Glutamatergic neuron (in vitro differentiated cells): ENCODE measurements around the gene WWOX. TPM values are rescaled to one million over a fixed set of nuclear protein-coding genes. Genes with fewer than 3 reads are reported as not detected.

ENCODE experiments used
- DNase-seq: peaks from one replicate; pipeline ENCODE4 v3.0.0; 2022
- H3K27ac Mint-ChIP-seq: one replicate; pipeline ENCODE4 v1.8.0; 2020; ENCODE audit warnings: mild to moderate bottlenecking, mixed read lengths, inconsistent platforms; ENCODE audit not compliant: unreplicated experiment
- H3K27me3 Mint-ChIP-seq: one replicate; pipeline ENCODE4 v1.8.0; 2020; ENCODE audit warnings: mild to moderate bottlenecking, moderate library complexity, mixed read lengths, inconsistent platforms; ENCODE audit not compliant: unreplicated experiment
- H3K36me3 Mint-ChIP-seq: one replicate; pipeline ENCODE4 v1.8.0; 2020; ENCODE audit warnings: mild to moderate bottlenecking, mixed read lengths, inconsistent platforms; ENCODE audit not compliant: unreplicated experiment
- H3K4me1 Mint-ChIP-seq: one replicate; pipeline ENCODE4 v1.8.0; 2020; ENCODE audit warnings: mild to moderate bottlenecking, low read depth, mixed read lengths, inconsistent platforms; ENCODE audit not compliant: unreplicated experiment
- H3K4me3 Mint-ChIP-seq: one replicate; pipeline ENCODE4 v1.8.0; 2020; ENCODE audit warnings: mild to moderate bottlenecking, mixed read lengths, inconsistent platforms; ENCODE audit not compliant: unreplicated experiment
- H3K9me3 Mint-ChIP-seq: one replicate; pipeline ENCODE4 v1.8.0; 2020; ENCODE audit warnings: mild to moderate bottlenecking, moderate library complexity, mixed read lengths, inconsistent platforms; ENCODE audit not compliant: unreplicated experiment
- CTCF ChIP-seq: fragments of 200-600 bp; sonication (generic); IDR thresholded peaks from one replicate; pipeline ENCODE4 v1.5.0; 2021; ENCODE audit not compliant: partially characterized antibody, unreplicated experiment
- total RNA-seq: library from RNA; stranded (reverse); fragmentation: NEBNext Ultra II Directional; extraction: Animal tissue kit (Norgen Biotek cat#: 25700); gene quantifications from one replicate; pipeline ENCODE4 v1.2.1, GENCODE V29; 2021; ENCODE audit not compliant: unreplicated experiment

WWOX gene
- total RNA-seq, 1 donor from 2014 or later, result 10.3 TPM

- Mint-ChIP-seq H3K27me3 (no peaks in the 10 kb centered on the region), H3K4me1 (no peaks in the 10 kb centered on the region), H3K36me3 (no peaks in the 10 kb centered on the region), H3K9me3 (no peaks in the 10 kb centered on the region), H3K4me3 (no peak overlapping the region), H3K27ac (no peak overlapping the region)
- TF ChIP-seq CTCF, result no peak
- DNase-seq, result no peak
These were observed 651.2 kb downstream of the WWOX start for GRCh38 chr16:78750611-78751010.

DNA sequence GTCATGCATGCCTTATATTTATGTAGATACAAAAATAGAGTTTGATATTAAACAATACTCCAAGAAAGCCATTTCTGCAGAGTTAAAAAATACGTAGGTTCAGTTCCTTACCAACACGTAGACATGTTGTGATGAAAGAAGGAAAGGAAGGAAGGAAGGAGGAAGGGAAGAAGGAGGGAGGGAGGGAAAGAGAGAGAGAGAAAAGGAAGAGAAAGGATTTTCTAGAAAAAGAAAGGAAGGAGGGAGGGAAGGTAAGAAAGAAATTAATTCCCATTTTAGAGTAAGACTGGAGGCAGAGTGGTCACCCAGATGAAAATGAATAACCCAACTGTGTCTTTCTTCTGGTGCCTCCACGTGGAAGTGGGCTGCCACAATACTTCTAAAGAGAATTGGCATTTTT lies 652.1 kb downstream of the WWOX start:
- Mint-ChIP-seq H3K36me3 (no peaks in the 10 kb centered on the region), H3K27ac (no peak overlapping the region), H3K4me1 (peaks cover 3% of the 10 kb centered on the region), H3K27me3 (no peaks in the 10 kb centered on the region), H3K9me3 (no peaks in the 10 kb centered on the region), H3K4me3 (no peak overlapping the region)
- TF ChIP-seq CTCF, result no peak
- DNase-seq, result no peak

DNA sequence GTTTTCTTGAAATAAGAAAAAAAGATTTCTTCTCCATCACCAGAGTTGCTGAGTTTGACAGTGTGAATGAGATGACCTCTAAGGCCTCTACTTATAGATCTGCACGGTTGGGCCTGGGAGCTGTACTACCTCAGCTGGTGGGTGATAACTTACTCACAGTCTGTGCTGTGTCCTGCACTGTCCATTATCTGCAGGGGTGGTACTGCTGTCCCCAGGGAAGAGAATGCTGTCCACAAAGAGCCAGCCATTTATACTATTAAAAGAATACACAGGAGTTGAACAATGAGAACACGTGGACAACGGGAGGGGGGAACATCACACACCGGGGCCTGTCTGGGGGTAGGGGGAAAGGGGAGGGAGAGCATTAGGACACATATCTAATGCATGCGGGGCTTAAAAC lies 655.3 kb downstream of the WWOX start:
- no peak for DNase-seq
- Mint-ChIP-seq H3K27me3 (no peaks in the 10 kb centered on the region), H3K9me3 (no peaks in the 10 kb centered on the region), H3K4me1 (peaks cover 3% of the 10 kb centered on the region), H3K4me3 (no peak overlapping the region), H3K27ac (no peak overlapping the region), H3K36me3 (no peaks in the 10 kb centered on the region)
- no peak for TF ChIP-seq CTCF

- no peaks in the 10 kb centered on the region for H3K36me3 Mint-ChIP-seq
- H3K27me3 Mint-ChIP-seq, result no peaks in the 10 kb centered on the region
- no peak overlapping the region for H3K4me3 Mint-ChIP-seq
- no peak overlapping the region for H3K27ac Mint-ChIP-seq
- H3K9me3 Mint-ChIP-seq, result no peaks in the 10 kb centered on the region
- no peak for TF ChIP-seq CTCF
- peaks cover 3% of the 10 kb centered on the region for H3K4me1 Mint-ChIP-seq
- DNase-seq, result no peak
These were observed 656.6 kb downstream of the WWOX start for GRCh38 chr16:78755751-78756661.

DNA sequence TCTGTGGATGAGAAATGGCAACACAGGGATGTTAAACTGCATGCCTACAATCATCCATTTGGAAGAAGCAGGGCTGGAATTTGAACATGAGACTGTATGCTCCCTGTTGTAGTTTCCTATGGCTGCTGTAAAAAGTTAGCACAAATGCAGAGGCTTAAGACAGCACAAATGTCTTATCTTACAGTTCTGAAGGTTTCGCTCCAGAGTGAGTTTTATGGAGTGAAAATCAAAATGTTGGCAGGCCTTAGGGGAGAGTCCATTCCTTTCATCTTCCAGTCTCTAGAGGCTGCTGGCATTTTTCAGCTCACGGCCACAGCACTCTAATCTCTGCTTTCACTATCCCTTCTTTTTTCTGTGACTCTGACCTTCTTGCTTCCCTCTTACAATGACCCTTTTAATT lies 660.1 kb downstream of the WWOX start:
- no peak for DNase-seq
- no peaks in the 10 kb centered on the region for H3K36me3 Mint-ChIP-seq
- no peaks in the 10 kb centered on the region for H3K27me3 Mint-ChIP-seq
- TF ChIP-seq CTCF, result no peak
- no peaks in the 10 kb centered on the region for H3K9me3 Mint-ChIP-seq
- H3K4me3 Mint-ChIP-seq, result no peak overlapping the region
- H3K4me1 Mint-ChIP-seq, result peaks cover 3% of the 10 kb centered on the region
- H3K27ac Mint-ChIP-seq, result no peak overlapping the region
